HEK293 (cell line): ENCODE measurements around the gene RSPH9.

Experiments used
- CTCF ChIA-PET: fragments of 350-600 bp; formaldehyde crosslinking; extraction: SDS; loops from one replicate; lab custom pipeline; 2021; ENCODE audit warnings: antibody characterized with exemption; lab: Yijun Ruan, JAX
- POLR2A ChIA-PET: fragments of 300-600 bp; formaldehyde crosslinking; extraction: SDS; loops from one replicate; lab custom pipeline; 2020; ENCODE audit warnings: antibody characterized with exemption, inconsistent platforms; lab: Yijun Ruan, JAX
- H3K27ac ChIP-seq: fragments of 200-500 bp; sonication (Bioruptor generic); 2 replicates; pipeline ENCODE4 v1.5.1; 2014; ENCODE audit warnings: low read depth, low read length, control low read depth, inconsistent platforms; ENCODE audit errors: extremely low read depth
- H3K36me3 ChIP-seq, 2 experiments: fragments of 200-500 bp in 1 of 2; sonication (Bioruptor generic) in 1 of 2; 1 replicate in 1 of 2; 2 replicates in 1 of 2; pipeline ENCODE4 v1.5.1; 2014 to 2017; ENCODE audit warnings: inconsistent platforms in 2 of 2, low read length in 2 of 2; ENCODE audit not compliant: control insufficient read depth in 2 of 2, insufficient read depth in 1 of 2
- H3K4me1 ChIP-seq: fragments of 200-500 bp; sonication (Bioruptor generic); 2 replicates; pipeline ENCODE4 v1.5.1; 2014; ENCODE audit warnings: mild to moderate bottlenecking, low read length, inconsistent platforms; ENCODE audit not compliant: control insufficient read depth, insufficient read depth
- H3K4me3 ChIP-seq: 2 replicates; pipeline ENCODE4 v1.5.1; 2011; ENCODE audit warnings: low read depth, mild to moderate bottlenecking, control low read depth, low read length, moderate library complexity
- H3K9me3 ChIP-seq: fragments of 200-500 bp; sonication (Bioruptor generic); 2 replicates; pipeline ENCODE4 v1.5.1; 2014; ENCODE audit warnings: low read depth, low read length, inconsistent platforms; ENCODE audit not compliant: control insufficient read depth, insufficient read depth
- EGR2 ChIP-seq: fragments of 450-650 bp; formaldehyde crosslinking; IDR thresholded peaks from 2 replicates; pipeline ENCODE4 v1.5.1; 2016; ENCODE audit warnings: low read depth, missing biosample characterization, missing genetic modification characterization
- SCRT1 ChIP-seq: fragments of 450-650 bp; formaldehyde crosslinking; IDR thresholded peaks from 2 replicates; pipeline ENCODE4 v1.5.1; 2016; ENCODE audit warnings: missing biosample characterization, missing genetic modification characterization, borderline replicate concordance
- SCRT2 ChIP-seq: fragments of 450-650 bp; formaldehyde crosslinking; IDR thresholded peaks from 2 replicates; pipeline ENCODE4 v1.5.1; 2016; ENCODE audit warnings: missing biosample characterization, missing genetic modification characterization
- WT1 ChIP-seq: fragments of 450-650 bp; formaldehyde crosslinking; IDR thresholded peaks from 2 replicates; pipeline ENCODE4 v1.5.1; 2016; ENCODE audit warnings: missing biosample characterization, missing genetic modification characterization
- ZEB2 ChIP-seq: fragments of 450-650 bp; formaldehyde crosslinking; IDR thresholded peaks from 2 replicates; pipeline ENCODE4 v1.5.1; 2016; ENCODE audit warnings: missing biosample characterization, missing genetic modification characterization
- ZFHX2 ChIP-seq: fragments of 450-650 bp; formaldehyde crosslinking; conservative IDR thresholded peaks from 2 replicates; pipeline ENCODE4 v1.5.1; 2016; ENCODE audit warnings: missing biosample characterization, missing genetic modification characterization
- ZNF112 ChIP-seq: fragments of 450-650 bp; formaldehyde crosslinking; IDR thresholded peaks from 2 replicates; pipeline ENCODE4 v1.5.0; 2017; ENCODE audit warnings: missing biosample characterization, missing genetic modification characterization
- ZNF114 ChIP-seq: fragments of 450-650 bp; formaldehyde crosslinking; IDR thresholded peaks from 2 replicates; pipeline ENCODE4 v1.5.0; 2017; ENCODE audit warnings: missing biosample characterization, missing genetic modification characterization
- ZNF133 ChIP-seq: fragments of 450-650 bp; formaldehyde crosslinking; IDR thresholded peaks from 2 replicates; pipeline ENCODE4 v1.5.1; 2016; ENCODE audit warnings: missing biosample characterization, missing genetic modification characterization
- ZNF16 ChIP-seq: fragments of 450-650 bp; formaldehyde crosslinking; IDR thresholded peaks from 2 replicates; pipeline ENCODE4 v1.5.1; 2016; ENCODE audit warnings: low read depth, missing biosample characterization, missing genetic modification characterization
- ZNF202 ChIP-seq: fragments of 450-650 bp; formaldehyde crosslinking; IDR thresholded peaks from 2 replicates; pipeline ENCODE4 v1.5.1; 2016; ENCODE audit warnings: missing biosample characterization, missing genetic modification characterization, borderline replicate concordance
- ZNF266 ChIP-seq: fragments of 450-650 bp; formaldehyde crosslinking; IDR thresholded peaks from 2 replicates; pipeline ENCODE4 v1.5.1; 2016; ENCODE audit warnings: missing biosample characterization, missing genetic modification characterization, low read depth
- ZNF544 ChIP-seq: fragments of 450-650 bp; formaldehyde crosslinking; IDR thresholded peaks from 2 replicates; pipeline ENCODE4 v1.5.0; 2017; ENCODE audit warnings: missing biosample characterization, missing genetic modification characterization
- ZNF555 ChIP-seq: fragments of 450-650 bp; formaldehyde crosslinking; conservative IDR thresholded peaks from 2 replicates; pipeline ENCODE4 v1.5.1; 2017; ENCODE audit warnings: missing biosample characterization, mild to moderate bottlenecking, missing genetic modification characterization, inconsistent platforms
- ZNF558 ChIP-seq: fragments of 450-650 bp; formaldehyde crosslinking; IDR thresholded peaks from 2 replicates; pipeline ENCODE4 v1.5.1; 2016; ENCODE audit warnings: missing biosample characterization, missing genetic modification characterization
- ZNF76 ChIP-seq: fragments of 450-650 bp; formaldehyde crosslinking; IDR thresholded peaks from 2 replicates; pipeline ENCODE4; 2016; ENCODE audit warnings: low read depth, missing biosample characterization, missing genetic modification characterization, borderline replicate concordance
- TF ChIP-seq, protein P1 (sequence below): fragments of 450-650 bp; formaldehyde crosslinking; IDR thresholded peaks from 2 replicates; pipeline ENCODE4 v1.5.1; 2016; ENCODE audit warnings: missing biosample characterization, missing genetic modification characterization, borderline replicate concordance
- TF ChIP-seq, protein P2 (sequence below): fragments of 450-650 bp; formaldehyde crosslinking; IDR thresholded peaks from 2 replicates; pipeline ENCODE4 v1.5.1; 2017; ENCODE audit warnings: missing biosample characterization, missing genetic modification characterization
- TF ChIP-seq, protein P3 (sequence below): fragments of 450-650 bp; formaldehyde crosslinking; IDR thresholded peaks from 2 replicates; pipeline ENCODE4 v1.5.1; 2016; ENCODE audit warnings: missing biosample characterization, missing genetic modification characterization

RSPH9 gene

DNA sequence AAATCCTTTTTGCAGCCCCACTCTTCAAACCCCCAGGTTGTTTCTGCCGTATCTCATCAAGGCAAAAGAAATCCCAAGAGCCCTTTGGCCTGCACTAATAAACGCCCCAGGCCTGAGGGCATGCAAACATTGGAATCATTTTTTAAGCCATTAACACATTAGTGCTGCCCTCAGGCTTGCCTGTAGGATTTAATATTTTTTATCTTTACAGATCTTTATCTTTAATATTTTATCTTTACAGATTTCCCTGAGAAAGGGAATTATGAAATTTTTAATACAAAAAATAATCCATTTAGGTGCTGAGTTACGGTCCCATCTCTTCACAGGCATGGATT lies 30.5 kb upstream of the RSPH9 start:
- no peaks in the 10 kb centered on the region for H3K4me1 ChIP-seq
- H3K36me3 ChIP-seq = peaks cover 53 to 60% of the 10 kb centered on the region in 2 experiments
- no peaks in the 10 kb centered on the region for H3K9me3 ChIP-seq
- ChIA-PET POLR2A (interaction anchor here (0.6 to 0.7 kb wide), 2 partner anchors 13 to 515 kb away, joined by 3 read pairs; no protein-coding TSS in a partner anchor), CTCF (interaction anchor here (1.3 kb wide), 1 partner anchor 12 kb away, joined by 3 read pairs; no protein-coding TSS in a partner anchor)
- H3K27ac ChIP-seq = no peak overlapping the region
- H3K4me3 ChIP-seq = no peak overlapping the region
- TF ChIP-seq ZNF202 (tag by site-specific recombination) (no peak), ZEB2 (no peak), ZNF555 (tag by site-specific recombination) (no peak), WT1 (no peak), SCRT2 (tag by site-specific recombination) (no peak)
- TF ChIP-seq, protein P1, sequence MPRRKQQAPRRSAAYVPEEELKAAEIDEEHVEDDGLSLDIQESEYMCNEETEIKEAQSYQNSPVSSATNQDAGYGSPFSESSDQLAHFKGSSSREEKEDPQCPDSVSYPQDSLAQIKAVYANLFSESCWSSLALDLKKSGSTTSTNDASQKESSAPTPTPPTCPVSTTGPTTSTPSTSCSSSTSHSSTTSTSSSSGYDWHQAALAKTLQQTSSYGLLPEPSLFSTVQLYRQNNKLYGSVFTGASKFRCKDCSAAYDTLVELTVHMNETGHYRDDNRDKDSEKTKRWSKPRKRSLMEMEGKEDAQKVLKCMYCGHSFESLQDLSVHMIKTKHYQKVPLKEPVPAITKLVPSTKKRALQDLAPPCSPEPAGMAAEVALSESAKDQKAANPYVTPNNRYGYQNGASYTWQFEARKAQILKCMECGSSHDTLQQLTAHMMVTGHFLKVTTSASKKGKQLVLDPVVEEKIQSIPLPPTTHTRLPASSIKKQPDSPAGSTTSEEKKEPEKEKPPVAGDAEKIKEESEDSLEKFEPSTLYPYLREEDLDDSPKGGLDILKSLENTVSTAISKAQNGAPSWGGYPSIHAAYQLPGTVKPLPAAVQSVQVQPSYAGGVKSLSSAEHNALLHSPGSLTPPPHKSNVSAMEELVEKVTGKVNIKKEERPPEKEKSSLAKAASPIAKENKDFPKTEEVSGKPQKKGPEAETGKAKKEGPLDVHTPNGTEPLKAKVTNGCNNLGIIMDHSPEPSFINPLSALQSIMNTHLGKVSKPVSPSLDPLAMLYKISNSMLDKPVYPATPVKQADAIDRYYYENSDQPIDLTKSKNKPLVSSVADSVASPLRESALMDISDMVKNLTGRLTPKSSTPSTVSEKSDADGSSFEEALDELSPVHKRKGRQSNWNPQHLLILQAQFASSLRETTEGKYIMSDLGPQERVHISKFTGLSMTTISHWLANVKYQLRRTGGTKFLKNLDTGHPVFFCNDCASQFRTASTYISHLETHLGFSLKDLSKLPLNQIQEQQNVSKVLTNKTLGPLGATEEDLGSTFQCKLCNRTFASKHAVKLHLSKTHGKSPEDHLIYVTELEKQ = no peak

DNA sequence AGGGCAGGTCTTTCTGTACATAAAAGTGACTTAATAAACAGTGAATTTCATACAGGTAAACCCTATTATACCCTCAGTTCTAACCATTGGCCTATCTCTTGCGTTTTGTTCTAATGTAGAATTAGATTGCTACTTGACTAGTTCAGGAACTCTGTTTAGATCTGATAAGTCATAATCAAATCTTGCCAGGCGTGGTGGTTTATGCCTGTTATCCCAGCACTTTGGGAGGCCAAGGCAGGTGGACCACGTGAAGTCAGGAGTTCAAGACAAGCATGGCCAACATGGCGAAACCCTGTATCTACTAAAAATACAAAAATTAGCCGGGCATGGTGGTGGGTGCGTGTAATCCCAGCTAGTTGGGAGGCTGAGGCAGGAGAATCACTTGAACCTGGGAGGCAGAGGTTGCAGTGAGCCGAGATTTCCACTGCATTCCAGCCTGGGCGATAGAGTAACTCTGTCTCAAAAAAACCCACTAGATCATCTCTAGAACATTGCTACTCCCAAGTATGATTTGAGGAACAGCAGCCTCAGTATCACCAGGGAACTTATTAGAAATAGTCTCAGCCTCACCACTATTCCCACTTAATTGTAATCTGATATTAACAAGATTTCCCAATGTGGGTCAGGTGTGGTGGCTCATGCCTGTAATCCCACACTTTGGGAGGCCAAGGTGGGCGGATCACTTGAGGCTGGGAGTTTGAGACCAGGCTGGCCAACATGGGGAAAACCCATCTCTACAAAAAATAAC lies 27.9 kb upstream of the RSPH9 start:
- POLR2A ChIA-PET = interaction anchor here (0.8 to 1.4 kb wide), 3 partner anchors 8 to 651 kb away, joined by 3 to 6 read pairs (median 5); partner anchors contain the start of gene GTPBP2
- no peaks in the 10 kb centered on the region for H3K9me3 ChIP-seq
- TF ChIP-seq ZNF76 (tag by site-specific recombination) = no peak
- TF ChIP-seq ZNF133 (tag by site-specific recombination) = no peak
- TF ChIP-seq ZFHX2 (tag by site-specific recombination) = peak; percentile 52; the same call in 1 of the 2 replicates
- peak; percentile 58; the same call in 1 of the 2 replicates for TF ChIP-seq EGR2 (tag by site-specific recombination)
- TF ChIP-seq ZNF112 (tag by site-specific recombination) = no peak
- no peak for TF ChIP-seq ZNF114 (tag by site-specific recombination)
- TF ChIP-seq ZNF544 = no peak
- no peak for TF ChIP-seq SCRT1 (tag by site-specific recombination)
- no peak for TF ChIP-seq ZNF16 (tag by site-specific recombination)
- TF ChIP-seq ZNF266 (tag by site-specific recombination) = no peak
- TF ChIP-seq, all 188 proteins: peak for 2
- Histone ChIP-seq H3K4me1 (no peaks in the 10 kb centered on the region), H3K4me3 (no peak overlapping the region), H3K27ac (no peak overlapping the region), H3K36me3 (peaks cover 41 to 63% of the 10 kb centered on the region in 2 experiments)
- CTCF ChIA-PET = interaction anchor here (3.9 kb wide), 1 partner anchor 8 kb away, joined by 26 read pairs; no protein-coding TSS in a partner anchor

DNA sequence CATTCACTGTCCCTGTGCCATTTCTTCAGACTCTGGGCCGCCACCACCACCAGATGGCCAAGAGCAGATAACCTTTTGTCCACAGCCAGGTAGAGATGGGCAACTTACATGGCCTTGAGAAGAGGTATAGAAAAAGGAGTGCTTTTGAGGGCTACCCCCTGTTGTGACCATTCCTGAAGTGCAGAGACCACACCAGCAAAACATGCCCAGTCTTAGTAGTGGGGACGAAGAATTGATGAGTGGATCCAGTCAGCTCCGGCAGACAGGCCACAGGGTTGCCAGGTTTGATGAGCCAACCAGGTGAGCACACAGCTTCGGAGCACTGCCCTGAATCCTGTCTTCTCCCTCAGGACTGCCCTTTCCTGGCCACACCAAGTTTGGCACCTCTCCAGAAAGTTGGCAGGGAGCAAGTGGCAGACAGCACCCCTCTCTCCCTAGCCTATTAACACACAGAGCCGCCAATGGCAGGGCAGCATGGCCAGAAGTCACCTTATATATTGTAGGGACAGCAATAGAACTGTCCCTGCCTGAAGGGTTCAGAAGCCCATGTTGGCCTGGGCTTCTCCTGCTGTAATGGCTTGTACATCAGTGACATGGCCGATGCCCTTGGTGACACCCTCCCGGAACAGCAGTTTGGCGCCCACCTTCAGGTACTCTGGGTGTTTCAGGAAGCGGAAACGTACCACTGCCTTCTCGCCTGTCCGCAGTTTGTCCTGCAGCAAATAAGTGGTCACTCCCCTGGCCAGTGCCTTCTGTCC lies 23.6 kb upstream of the RSPH9 start:
- CTCF ChIA-PET = interaction anchor here (0.6 to 1.2 kb wide), 2 partner anchors 13 to 23 kb away, joined by 3 to 5 read pairs; no protein-coding TSS in a partner anchor

More for the DNA sequence above, 23.6 kb upstream of the RSPH9 start:
- TF ChIP-seq ZNF558 (tag by site-specific recombination) = no peak
- TF ChIP-seq, protein P2, sequence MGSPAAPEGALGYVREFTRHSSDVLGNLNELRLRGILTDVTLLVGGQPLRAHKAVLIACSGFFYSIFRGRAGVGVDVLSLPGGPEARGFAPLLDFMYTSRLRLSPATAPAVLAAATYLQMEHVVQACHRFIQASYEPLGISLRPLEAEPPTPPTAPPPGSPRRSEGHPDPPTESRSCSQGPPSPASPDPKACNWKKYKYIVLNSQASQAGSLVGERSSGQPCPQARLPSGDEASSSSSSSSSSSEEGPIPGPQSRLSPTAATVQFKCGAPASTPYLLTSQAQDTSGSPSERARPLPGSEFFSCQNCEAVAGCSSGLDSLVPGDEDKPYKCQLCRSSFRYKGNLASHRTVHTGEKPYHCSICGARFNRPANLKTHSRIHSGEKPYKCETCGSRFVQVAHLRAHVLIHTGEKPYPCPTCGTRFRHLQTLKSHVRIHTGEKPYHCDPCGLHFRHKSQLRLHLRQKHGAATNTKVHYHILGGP (tag by site-specific recombination) = peak; percentile 57
- TF ChIP-seq, protein P3, sequence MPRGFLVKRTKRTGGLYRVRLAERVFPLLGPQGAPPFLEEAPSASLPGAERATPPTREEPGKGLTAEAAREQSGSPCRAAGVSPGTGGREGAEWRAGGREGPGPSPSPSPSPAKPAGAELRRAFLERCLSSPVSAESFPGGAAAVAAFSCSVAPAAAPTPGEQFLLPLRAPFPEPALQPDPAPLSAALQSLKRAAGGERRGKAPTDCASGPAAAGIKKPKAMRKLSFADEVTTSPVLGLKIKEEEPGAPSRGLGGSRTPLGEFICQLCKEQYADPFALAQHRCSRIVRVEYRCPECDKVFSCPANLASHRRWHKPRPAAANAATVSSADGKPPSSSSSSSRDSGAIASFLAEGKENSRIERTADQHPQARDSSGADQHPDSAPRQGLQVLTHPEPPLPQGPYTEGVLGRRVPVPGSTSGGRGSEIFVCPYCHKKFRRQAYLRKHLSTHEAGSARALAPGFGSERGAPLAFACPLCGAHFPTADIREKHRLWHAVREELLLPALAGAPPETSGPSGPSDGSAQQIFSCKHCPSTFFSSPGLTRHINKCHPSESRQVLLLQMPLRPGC (tag by site-specific recombination) = no peak
- H3K27ac ChIP-seq = no peak overlapping the region; the same call in 1 of the 2 replicates
- H3K36me3 ChIP-seq = peaks cover 25 to 76% of the 10 kb centered on the region in 2 experiments
- POLR2A ChIA-PET = interaction anchor here (1.2 to 4.0 kb wide), 2 partner anchors 8 to 46 kb away, joined by 4 to 36 read pairs; partner anchors contain the start of genes GTPBP2 and XPO5
- no peak overlapping the region for H3K4me3 ChIP-seq
- no peaks in the 10 kb centered on the region for H3K9me3 ChIP-seq
- H3K4me1 ChIP-seq = no peaks in the 10 kb centered on the region
